Stimulated activated naive CD4-positive, alpha-beta T cell treated with Interleukin-2 at 50 U/mL for 16 hours (primary cell): ENCODE results near the gene MT1A.
"Not testable (repeated sequence)": the region's sequence is repeated elsewhere in the genome, so short reads cannot be mapped to it uniquely, and the experiment has no call there.

Source experiments
- DNase-seq: peaks from one replicate; lab custom pipeline; 2025; lab: John Stamatoyannopoulos, UW

The MT1A gene

DNA sequence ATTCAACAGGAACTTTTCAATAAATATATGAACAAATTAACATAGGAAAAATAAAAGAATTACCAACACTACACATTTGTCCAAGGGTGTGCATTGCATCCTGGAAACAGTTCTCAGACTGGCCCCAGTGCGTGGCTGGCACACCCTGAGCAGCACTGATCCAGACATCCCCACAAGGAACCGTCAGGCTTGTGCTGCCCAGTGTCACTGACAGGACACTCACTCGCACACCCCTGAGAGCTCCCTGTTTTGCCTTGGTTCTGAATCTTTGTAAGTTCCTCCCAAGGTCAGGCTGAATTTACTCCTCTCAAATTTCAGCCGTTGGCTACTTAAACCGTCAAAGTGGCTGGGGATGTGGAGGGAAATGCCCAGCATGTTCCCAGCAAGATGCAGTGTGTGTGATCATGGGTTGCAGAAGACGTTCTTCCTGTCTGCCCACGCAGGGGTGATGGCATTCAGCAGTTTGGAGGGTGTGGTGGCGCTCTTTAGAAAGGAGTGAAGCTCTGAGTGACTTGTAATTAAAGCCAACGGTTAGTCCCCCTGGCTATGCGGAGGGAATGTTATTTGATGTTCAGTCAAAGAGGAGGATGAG, 28.4 kb upstream of the MT1A start:
- peak; percentile 78 for DNase-seq

DNA sequence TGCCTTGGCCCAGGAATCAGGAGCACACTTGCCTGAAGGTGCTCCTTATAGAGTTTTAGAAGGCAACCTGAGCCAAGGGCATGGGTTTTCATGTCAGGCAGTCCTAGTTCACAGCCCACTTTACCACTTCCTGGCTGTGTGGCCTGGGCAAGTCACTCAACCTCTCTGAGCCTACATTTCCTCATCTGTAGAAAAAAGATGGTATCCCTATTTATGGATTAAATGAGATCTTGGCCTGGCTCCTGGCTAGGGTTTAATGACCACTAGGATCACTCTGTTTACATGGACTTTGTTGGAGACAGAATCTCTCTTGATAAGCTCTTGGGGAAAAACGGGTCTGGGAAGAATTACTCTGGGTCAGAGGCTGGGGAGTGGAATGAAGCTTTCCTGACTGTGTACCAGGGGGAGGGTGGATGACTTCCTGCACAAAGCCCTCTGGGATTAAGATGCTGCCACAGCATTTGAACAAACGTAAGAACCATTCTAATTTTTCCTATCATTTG, 27.8 kb upstream of the MT1A start:
- DNase-seq: peak; percentile 49

DNA sequence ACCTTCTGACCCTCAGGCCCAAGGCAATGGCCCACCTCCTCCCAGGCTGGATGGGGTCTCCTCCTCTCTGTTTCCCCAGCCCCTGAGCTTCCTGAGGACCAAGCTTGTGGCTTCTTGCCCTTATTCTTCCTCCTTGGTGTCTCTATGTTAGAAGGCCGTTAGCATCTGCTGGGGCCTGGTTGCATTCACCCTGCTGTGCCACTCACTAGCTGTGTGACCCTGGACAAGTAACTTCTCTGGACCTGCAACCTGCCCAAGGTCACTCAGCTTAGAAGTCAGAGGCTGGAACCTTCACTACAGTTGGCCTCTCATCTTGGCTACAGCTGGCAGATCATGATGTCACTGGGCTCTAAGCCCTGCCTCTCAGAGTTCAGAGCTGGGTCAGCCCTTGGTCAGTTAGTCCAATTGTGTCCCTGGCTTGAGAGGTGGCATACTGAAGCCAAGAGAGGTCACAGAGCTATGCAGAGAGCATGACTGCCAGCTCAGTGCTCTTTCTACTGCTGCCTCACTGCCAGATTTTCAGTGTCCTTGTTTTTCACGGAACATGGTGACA, 27.1 kb upstream of the MT1A start:
- no peak for DNase-seq

DNA sequence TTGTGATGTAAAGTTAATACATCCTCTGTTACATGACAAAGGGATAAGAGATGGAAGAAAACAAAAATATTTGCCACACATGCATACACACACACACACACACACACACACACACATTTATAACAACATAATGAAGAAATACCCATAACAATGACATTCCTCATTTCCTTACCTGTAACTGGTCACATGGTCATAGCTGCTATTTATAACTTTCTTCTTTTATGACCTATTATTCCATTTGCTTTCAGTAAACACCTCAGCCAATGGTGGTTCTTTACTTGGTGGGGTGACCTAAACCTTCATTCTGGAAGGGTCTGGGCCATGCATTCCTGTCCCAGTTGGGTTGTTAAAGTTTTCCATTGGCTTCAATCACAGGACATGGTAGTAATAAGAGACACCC, 24.8 kb upstream of the MT1A start:
- no peak for DNase-seq

DNA sequence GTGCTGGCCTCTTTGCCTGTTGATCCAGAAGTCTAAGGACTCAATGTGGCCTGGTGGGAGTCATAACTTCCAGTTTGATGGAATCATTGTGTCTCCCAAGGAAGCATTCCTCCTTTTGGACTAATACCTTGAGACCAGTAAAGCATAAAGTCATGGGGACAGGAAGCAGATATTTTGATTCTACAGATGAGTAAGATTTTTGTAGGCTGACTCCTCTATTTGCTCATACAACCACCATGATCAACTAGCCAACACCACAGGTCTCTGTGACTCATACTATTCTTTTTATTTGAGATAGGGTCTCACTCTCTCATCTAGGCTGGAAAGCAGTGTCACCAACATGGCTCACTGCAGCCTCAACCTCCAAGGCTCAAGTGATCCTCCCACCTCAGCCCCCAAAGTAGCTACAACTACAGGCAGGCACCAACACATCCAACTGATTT, 23.9 kb upstream of the MT1A start:
- no peak for DNase-seq

DNA sequence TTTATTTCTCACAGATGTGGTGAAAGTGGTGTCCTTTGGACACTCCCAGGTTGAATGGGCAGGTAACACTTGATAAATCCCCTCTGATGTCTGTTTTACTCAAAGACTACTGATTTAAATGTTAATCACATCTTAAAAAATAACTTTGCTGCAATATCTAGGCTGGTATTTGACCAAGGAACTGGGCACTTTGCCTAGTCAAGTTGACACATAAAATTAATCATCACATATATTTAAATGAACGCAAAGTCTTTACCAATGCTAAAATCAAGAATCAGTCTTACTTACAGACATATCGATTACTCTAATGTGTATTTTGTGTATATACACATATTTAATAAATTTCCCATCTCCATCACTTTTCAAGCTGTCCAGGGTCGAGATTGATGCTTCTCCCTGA, 23.1 kb upstream of the MT1A start:
- no peak for DNase-seq

DNA sequence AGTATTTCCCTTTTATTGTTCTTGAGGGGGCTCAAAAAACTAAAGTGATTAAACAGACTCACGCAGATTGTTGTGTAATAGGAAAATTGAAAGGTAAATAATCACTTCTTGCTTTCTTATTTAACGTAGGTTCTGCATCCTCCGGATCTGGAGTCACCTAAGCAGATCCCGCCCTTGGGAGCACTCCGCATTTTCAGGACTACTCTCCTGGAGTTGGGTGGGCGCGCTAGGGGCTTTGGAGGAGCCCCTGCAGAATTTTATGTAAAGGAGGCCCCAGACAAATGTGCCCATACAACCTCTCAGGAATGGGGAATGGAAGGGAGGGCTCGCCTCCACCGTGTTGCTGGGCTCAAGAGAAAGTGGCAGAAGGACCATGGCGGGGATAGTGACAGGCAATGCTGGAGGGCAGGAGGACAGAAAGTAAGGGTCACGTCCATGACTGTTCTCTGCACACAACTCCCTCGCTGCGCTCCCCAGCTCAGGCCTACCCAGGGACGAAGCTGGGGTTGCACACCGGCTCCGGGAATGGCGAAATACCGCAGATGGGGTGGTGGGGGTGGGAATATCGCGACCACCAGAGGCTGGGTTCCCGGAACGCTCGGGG, 21.8 kb upstream of the MT1A start:
- no peak for DNase-seq

DNA sequence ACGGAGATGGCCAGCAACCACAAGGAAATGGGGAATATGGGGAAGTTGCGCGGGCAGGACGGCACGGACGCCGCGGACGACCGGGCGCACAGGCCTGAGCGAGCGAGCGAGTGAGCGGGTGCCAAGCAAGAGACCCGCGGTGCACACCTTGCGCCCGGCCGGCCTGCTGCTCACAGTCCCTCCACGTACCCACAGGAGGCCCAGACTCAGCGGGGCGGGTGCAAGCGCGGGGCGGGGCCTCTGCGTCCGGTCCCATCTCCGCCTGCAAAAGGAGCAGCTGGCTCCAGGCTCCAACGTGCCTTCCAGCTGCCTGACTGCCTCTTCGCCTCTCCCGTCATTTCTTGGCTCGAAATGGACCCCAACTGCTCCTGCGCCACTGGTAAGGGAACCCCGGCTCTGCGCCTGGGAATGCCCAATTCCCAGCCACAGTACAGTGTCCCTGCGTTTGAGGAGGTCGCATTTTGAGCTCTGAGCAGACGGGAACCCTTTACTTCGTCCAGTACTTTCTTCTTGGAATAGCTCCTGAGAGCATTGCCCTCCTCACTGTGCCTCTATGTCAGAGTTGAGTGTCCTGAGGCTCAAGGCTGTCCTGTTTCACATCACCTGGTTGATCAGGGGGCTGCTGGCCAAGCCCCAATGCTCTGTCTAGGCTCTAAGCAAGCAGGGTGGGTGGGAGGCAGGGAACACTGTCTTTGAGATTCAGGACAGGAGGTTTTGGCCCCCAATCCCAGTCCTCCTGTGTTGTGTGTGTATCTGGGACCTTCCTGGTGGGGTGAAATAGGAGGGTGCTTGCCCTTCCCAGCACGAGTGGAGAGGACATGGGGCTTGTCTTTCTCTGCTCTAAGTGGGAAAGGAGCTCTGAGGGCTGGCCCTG, 21.0 kb upstream of the MT1A start:
- DNase-seq: no peak

DNA sequence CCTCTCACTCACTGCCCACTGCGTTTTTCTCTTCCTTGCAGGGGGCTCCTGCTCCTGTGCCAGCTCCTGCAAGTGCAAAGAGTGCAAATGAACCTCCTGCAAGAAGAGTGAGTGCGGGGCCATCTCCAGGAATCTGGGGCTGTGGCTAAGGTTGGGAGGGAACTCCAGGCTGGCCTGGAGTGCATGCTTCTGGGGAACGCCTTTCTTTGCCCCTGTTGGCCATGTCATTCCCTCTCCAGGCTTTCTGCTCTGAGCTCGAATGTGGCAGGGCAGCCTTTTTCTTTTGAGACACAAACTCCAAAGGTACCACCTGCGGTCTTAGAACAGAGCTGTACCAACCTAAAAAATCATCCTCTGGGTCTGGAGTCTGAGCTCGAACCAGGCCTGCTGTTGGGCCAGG, 20.3 kb upstream of the MT1A start:
- no peak for DNase-seq

DNA sequence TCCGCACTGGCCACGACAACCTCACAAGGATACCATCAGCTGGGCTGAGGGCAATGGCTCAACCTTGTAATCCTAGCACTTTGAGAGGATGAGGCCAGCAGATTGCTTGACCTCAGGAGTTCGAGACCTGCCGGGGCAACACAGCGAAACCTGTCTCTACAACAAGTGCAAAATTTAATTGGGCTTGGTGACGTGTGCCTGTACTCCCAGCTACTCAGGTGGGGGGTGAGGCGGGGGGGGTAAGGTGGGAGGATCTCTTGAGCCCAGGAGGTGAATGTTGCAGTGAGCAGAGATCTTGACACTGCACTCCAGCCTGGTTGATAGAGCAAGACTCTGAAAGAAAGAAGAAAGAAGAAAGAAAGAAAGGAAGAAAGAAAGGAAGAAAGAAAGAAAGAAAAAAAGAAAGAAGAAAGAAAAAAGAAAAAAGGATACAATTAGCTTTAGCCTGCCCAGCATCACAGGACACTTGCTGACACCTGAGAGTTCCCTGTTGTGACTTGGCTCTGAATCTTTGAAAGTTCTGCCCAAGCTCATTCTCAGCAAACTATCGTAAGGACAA, 18.0 kb upstream of the MT1A start:
- DNase-seq: no peak

DNA sequence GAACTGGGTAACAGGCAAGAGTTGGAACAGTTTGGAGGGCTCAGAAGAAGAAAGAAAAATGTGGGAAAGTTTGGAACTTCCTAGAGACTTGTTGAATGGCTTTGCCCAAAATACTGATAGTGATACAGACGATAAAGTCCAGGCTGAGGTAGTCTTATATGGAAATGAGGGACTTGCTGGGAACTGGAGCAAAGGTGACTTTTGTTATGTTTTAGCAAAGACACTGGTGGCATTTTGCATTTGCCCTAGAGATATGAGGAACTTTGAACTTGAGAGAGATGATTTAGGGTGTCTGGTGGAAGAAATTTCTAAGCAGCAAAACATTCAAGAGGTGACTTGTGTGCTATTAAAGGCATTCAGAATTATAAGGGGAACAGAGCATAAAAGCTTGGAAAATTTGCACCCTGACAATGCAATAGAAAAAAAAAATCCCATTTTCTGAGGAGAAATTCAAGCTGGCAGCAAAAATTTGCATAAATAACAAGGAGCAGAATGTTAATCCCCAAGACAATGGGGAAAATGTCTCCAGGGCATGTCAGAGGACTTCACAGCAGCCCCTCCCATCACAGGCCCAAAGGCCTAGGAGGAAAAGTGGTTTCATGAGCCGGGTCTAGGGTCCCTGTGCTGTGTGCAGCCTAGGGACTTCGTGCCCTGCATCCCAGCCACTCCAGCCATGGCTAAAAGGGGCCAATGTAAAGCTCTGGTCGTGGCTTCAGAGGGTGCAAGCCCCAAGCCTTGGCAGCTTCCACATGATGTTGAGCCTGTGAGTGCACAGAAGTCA, 16.6 kb upstream of the MT1A start:
- DNase-seq: not testable (repeated sequence)

DNA sequence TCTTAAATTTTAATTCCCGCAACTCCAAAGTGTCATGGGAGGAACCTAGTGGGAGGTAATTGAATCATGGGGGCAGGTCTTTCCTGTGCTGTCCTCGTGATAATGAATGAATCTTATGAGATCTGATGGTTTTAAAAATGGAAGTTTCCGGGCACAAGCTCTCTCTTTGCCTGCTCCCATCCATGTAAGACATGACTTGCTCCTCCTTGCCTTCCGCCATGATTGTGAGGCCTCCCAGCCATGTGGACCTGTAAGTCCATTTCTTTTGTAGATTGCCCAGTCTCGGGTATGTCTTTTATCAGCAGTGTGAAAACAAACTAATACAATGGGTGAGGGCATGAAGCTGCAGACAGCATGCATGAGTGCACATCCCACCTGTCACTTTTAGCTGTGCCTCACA, 15.3 kb upstream of the MT1A start:
- DNase-seq: not testable (repeated sequence)

DNA sequence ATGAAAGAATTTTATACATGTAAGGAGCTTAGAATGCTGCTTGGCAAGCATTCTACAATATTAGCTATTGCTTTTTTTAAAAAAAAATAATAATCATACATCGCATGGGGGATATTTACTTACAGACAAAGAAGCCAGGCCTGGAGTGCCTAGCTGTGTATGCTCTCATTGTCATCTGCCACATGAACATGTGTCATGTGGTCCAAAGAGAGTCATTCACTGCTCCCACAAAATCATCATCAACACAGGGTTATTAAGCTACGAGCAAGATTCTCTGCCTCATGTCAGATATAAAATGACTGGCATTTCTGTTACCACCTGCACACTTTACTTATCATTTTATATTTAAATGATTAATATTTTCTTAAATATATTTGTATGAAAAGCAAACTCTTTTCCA, 14.8 kb upstream of the MT1A start:
- no peak for DNase-seq

DNA sequence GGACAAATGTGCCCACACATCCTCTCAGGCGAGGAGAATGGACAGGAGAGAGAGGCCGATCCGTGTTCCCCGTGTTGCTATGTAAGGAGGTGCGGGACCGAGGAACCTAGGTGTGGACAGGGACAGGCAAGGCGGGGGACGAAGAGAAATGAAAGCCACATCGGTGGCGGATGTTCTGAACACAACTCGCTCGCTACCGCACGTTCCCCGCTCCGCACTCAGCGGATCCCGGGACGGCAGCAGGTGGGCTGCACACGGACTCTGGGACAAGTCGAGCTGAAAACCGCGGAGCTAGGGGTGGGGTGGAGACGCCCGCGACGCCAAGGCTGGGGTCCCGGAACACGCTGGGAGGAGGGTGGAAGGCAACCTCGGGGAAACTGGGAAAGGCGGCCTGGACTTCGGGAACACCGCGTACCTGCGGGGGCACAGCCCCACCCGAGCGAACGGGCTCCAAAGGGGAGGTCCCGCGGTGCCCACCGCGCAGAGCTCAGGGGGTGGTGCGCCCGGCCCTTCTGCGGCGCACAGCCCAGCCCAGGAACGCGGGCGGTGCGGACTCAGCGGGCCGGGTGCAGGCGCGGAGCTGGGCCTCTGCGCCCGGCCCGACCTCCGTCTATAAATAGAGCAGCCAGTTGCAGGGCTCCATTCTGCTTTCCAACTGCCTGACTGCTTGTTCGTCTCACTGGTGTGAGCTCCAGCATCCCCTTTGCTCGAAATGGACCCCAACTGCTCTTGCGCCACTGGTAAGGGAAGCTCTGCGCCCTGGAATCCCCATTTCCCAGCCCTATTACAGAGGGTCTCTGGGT, 13.1 kb upstream of the MT1A start, which contains the start of gene MT1E:
Gene MT1E, plus strand, starts transcription at position 642 of the 803 bp plus-strand sequence. Its CDS starts 71 bp downstream, at position 713.
- DNase-seq: peak; percentile 58

DNA sequence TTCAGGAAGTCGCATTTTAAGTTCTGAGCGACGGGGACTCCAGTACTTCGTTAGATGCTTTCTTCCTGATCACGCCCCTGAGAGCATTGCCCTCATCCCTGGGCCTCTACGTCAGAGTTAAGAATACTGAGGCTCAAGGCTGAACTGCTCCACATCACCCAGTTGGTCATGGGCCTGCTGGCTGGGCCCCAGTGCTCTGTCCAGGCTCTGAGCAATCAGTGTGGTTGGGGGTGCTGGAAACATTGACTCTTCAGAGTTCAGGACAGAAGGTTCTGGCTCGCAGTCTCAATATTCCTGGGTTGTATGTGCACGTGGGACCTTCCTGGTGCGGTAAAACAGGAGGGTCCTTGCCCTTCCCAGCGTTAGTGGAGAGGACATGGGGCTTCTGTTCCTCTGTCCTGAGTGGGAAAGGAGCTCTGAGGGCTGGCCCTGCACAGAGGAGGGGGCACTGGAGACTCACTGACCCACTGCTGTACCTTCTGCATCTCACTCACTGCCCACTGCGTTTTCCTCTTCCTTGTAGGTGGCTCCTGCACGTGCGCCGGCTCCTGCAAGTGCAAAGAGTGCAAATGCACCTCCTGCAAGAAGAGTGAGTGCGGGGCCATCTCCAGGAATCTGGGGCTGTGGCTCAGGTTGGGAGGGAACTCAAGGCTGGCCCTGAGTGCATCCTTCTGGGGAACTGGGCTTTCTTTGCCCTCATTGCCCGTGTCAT, 12.4 kb upstream of the MT1A start:
- DNase-seq: no peak

DNA sequence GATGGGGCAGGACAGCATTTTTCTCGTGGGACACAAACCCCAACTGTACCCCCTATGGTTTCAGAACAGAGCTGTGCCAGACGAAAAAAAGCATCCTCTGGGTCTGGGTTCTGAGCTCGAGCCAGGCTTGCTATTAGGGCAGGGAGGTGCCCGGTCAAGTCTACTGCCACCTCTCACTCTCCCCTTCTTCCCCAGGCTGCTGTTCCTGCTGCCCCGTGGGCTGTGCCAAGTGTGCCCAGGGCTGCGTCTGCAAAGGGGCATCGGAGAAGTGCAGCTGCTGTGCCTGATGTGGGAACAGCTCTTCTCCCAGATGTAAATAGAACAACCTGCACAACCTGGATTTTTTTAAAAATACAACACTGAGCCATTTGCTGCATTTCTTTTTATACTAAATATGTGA, 11.8 kb upstream of the MT1A start:
- no peak for DNase-seq

DNA sequence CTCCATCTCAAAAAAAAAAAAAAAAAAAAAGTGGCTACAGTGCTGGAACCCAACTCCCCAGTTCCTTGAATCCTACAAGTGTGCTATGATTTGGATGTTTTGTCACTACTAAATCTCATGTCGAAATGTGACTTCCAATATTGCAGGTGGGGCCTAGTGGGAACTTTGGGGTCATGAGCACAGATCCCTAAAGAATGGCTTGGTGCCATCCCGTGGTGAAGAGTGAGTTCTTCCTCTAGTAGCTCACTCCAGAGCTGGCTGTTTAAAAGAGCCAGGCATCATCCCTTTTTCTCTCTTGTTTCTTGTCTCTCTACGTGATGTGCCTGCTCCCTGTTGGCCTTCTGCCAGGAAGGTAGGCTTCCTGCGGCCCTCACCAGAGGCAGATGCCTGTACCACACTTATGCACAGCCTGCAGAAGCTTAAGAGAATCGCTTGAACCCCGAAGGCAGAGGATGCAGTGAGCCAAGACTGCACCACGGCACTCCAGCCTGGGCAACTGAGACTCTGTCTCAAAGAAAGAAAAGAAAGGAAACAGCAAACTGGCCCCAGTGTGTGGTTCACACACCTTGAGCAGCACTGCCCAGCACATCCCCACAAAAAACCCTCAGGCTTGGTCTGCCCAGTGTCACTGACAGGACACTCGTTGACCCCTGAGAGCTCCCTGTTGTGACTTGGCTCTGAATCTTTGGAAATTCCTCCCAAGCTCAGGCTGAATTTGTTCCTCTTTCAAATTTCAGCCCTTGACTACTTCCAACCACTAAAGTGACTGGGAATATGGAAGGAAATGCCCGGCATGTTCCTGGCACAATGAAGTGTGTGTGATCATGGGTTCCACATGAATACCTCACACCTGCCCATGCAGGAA, 9.7 kb upstream of the MT1A start:
- DNase-seq: no peak

DNA sequence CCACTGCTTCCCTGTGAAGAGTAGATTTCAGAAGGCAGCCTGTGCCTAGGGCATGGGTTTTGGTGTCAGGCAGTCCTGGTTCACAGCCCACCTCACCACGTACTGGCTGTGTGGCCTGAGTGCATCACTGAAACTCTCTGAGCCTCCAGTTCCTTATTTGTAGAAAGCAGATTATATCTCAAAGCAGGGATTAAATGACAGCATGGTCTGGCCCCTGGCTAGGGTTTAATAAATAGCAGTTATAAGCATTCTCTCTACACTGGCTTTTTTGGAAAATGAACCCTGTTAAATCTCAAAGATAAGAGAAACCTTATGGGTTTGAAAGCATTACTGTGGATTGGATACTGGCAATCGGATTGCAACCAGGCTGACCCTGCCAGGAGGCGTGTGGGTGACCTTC, 8.9 kb upstream of the MT1A start:
- no peak for DNase-seq

DNA sequence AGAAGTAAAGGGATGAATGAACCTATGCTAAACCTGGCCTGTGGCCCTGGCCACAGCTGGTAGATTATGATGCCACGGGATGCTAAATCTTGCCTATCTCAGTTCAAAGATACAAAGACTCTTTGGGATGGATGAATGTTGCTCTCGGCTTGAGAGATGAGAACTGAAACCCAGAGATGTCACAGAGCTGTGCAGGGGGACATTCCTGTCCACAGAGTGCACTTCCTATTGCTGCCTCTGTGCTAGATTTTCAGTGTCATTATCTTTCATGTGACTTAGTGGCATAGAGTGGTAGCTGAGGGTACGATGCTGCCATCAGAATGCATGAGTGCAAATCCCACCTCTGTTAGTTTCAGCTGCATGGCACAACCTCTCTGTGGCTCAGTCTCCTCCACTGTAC, 8.3 kb upstream of the MT1A start:
- DNase-seq: no peak
